Chondrocyte (in vitro differentiated cells): ENCODE results near the gene CCBE1. TPM values are rescaled to one million over a fixed set of nuclear protein-coding genes. Genes with fewer than 3 reads are reported as not detected.
A peak's percentile ranks its signal among the peaks of the same experiment; 100 is the strongest.

Source experiments
- DNase-seq: peaks from one replicate; pipeline ENCODE4 v3.0.0; 2021; ENCODE audit warnings: mixed read lengths, low spot score
- H3K27ac Mint-ChIP-seq: one replicate; pipeline ENCODE4 v1.8.0; 2021; ENCODE audit warnings: mild to moderate bottlenecking, moderate library complexity, mixed read lengths; ENCODE audit not compliant: unreplicated experiment
- H3K27me3 Mint-ChIP-seq: 2 replicates; pipeline ENCODE4 v1.8.0; 2021; ENCODE audit warnings: low read depth, mixed read lengths
- H3K36me3 Mint-ChIP-seq: 2 replicates; pipeline ENCODE4 v1.8.0; 2021; ENCODE audit warnings: low read depth, mixed read lengths
- H3K4me1 Mint-ChIP-seq: 2 replicates; pipeline ENCODE4 v1.8.0; 2021; ENCODE audit warnings: low read depth, mild to moderate bottlenecking, mixed read lengths
- H3K4me3 Mint-ChIP-seq: one replicate; pipeline ENCODE4 v1.8.0; 2021; ENCODE audit warnings: mild to moderate bottlenecking, moderate library complexity, mixed read lengths; ENCODE audit not compliant: unreplicated experiment
- H3K9me3 Mint-ChIP-seq: 2 replicates; pipeline ENCODE4 v1.8.0; 2021; ENCODE audit warnings: low read depth, mixed read lengths
- total RNA-seq: library from RNA; stranded (reverse); gene quantifications from 3 replicates; pipeline ENCODE4 v1.2.1, GENCODE V29; 2021
- TF ChIP-seq, protein P1 (sequence below): fragments of 200-600 bp; sonication (generic); IDR thresholded peaks from 2 replicates; pipeline ENCODE4 v1.5.0; 2021; ENCODE audit warnings: antibody characterized with exemption, mild to moderate bottlenecking, moderate library complexity

Gene CCBE1
- total RNA-seq, 1 donor from 2014 or later: 0.72 TPM

GRCh38 chr18:59502274-59503175 lies 194.7 kb downstream of the CCBE1 start:
- no peak overlapping the region for H3K4me3 Mint-ChIP-seq
- no peak for DNase-seq
- H3K4me1 Mint-ChIP-seq: peaks cover 11% of the 10 kb centered on the region
- peaks cover 6% of the 10 kb centered on the region for H3K9me3 Mint-ChIP-seq
- peaks cover 5% of the 10 kb centered on the region for H3K27me3 Mint-ChIP-seq
- H3K36me3 Mint-ChIP-seq: peaks cover 2% of the 10 kb centered on the region
- peak overlapping the region; percentile 22 for H3K27ac Mint-ChIP-seq
- TF ChIP-seq, protein P1, sequence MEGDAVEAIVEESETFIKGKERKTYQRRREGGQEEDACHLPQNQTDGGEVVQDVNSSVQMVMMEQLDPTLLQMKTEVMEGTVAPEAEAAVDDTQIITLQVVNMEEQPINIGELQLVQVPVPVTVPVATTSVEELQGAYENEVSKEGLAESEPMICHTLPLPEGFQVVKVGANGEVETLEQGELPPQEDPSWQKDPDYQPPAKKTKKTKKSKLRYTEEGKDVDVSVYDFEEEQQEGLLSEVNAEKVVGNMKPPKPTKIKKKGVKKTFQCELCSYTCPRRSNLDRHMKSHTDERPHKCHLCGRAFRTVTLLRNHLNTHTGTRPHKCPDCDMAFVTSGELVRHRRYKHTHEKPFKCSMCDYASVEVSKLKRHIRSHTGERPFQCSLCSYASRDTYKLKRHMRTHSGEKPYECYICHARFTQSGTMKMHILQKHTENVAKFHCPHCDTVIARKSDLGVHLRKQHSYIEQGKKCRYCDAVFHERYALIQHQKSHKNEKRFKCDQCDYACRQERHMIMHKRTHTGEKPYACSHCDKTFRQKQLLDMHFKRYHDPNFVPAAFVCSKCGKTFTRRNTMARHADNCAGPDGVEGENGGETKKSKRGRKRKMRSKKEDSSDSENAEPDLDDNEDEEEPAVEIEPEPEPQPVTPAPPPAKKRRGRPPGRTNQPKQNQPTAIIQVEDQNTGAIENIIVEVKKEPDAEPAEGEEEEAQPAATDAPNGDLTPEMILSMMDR: no peak

DNA sequence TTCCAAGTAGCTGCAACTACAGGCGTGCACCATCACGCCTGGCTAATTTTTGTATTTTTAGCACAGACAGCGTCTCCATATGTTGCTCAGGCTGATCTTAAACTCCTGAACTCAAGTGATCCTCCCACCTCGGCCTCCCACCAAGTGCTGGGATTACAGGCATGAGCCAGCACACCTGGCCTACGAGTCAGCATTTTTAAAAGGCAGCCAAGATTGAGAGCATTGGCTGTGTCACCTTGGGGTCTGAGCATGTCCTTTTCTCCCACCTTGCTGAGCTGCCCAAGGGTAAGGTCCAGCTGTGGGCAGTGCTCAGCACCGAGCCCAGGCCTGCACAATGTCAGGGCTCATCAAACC lies 195.3 kb downstream of the CCBE1 start:
- no peak overlapping the region for H3K4me3 Mint-ChIP-seq
- peak overlapping the region; percentile 10 for H3K27ac Mint-ChIP-seq

DNA sequence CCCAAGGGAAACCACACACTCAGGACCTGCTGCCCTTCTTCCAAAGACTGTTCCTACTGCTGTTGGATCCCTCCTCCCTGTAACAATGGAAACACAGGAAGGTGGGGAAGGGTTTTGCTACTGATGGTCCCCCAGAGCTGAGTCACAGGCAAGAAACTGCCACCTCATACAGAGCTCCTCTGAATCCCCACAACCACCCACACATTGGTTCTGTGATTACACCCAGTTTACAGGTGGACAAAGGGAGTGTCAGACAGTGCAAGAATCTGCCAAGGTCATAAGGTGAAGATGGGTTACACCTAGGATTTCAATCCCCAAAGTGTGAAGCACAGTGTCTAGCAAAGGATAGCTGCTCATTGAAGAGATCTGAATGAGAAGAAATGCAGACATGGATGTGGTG lies 196.5 kb downstream of the CCBE1 start:
- Mint-ChIP-seq H3K27me3 (peaks cover 1% of the 10 kb centered on the region), H3K27ac (no peak overlapping the region), H3K4me1 (peaks cover 11% of the 10 kb centered on the region), H3K9me3 (peaks cover 6% of the 10 kb centered on the region), H3K36me3 (peaks cover 2% of the 10 kb centered on the region), H3K4me3 (no peak overlapping the region)
- no peak for DNase-seq
- TF ChIP-seq, protein P1: no peak

More for the DNA sequence above, 195.3 kb downstream of the CCBE1 start:
- Mint-ChIP-seq H3K9me3 (peaks cover 6% of the 10 kb centered on the region), H3K27me3 (peaks cover 3% of the 10 kb centered on the region), H3K4me1 (peaks cover 11% of the 10 kb centered on the region), H3K36me3 (peaks cover 2% of the 10 kb centered on the region)
- no peak for DNase-seq
- TF ChIP-seq, protein P1: no peak

DNA sequence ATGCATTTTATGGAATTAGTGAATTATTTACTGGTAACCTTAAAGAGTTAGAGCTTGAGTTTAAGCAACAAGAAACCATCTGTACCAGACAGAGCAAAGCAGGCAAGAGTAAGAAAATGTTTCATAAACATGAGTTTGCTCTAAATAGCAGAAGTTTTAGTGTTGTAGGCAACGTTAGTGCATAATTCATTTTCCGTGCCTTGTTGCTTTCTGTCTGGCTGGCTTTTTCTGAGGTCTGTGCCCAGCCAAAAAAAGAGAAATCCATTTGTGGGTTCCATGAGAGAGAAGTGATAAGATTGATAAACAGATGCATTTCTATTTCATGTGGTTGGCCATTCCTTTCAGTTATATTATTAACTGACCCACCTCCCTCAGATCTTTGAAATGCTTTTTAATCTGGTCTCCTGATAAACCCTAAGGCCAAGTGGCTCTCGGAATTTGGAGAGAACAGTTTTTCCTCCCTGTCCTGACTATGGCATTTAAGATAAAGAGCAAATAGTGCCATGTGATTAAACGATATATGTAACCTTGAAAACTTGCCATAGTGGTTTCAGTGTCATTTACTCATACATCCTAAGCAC lies 198.6 kb downstream of the CCBE1 start:
- TF ChIP-seq, protein P1: no peak
- Mint-ChIP-seq H3K9me3 (peaks cover 9% of the 10 kb centered on the region), H3K36me3 (peaks cover 2% of the 10 kb centered on the region), H3K4me1 (peaks cover 11% of the 10 kb centered on the region), H3K27ac (no peak overlapping the region), H3K4me3 (no peak overlapping the region), H3K27me3 (peaks cover 1% of the 10 kb centered on the region)
- DNase-seq: no peak

DNA sequence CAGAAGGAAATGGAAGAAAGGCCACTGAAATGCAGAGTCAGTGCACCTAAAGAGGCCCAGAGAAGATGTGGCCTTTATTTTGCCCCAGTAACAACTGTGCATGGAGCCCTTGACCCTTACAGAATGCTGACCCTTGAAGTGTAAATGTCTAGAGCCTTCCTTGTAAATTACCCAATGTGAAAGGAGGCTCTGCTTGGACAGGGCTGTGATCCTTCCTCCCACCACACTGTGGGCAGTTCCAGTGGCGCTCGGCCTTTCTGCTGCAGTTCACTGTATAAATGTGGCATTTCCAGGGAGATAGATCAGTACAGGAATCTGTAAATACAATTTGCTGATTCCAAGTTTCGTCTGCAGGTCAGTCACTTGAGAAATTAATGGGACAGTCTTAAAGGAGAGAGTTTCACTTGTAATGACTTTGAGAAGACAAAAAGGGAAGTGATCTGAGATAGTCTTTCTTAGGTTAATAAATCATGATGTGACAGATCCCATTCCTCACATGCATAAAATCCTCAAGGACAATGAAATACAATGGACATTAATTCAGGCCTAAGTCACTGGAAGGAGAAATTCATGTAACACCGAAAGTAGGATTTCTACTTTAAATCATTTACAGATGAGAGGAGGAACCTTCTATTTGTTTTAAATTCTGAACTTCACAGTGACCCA lies 204.3 kb downstream of the CCBE1 start:
- Mint-ChIP-seq H3K4me1 (no peaks in the 10 kb centered on the region), H3K27me3 (no peaks in the 10 kb centered on the region), H3K36me3 (no peaks in the 10 kb centered on the region), H3K4me3 (no peak overlapping the region), H3K9me3 (peaks cover 5% of the 10 kb centered on the region), H3K27ac (no peak overlapping the region)
- DNase-seq: no peak
- TF ChIP-seq, protein P1: no peak
